NCI-H82 treated with DMSO at 0.1 percent for 48 hours (cell line): ENCODE results near the gene HRG.
"Not testable (repeated sequence)": the region's sequence is repeated elsewhere in the genome, so short reads cannot be mapped to it uniquely, and the experiment has no call there.

Source experiments
- DNase-seq: peaks from one replicate; lab custom pipeline; 2025; ENCODE audit not compliant: unreplicated experiment; lab: John Stamatoyannopoulos, UW

Gene HRG

GRCh38 chr3:186678604-186679003, 12.8 kb downstream of the HRG start:
- no peak for DNase-seq

DNA sequence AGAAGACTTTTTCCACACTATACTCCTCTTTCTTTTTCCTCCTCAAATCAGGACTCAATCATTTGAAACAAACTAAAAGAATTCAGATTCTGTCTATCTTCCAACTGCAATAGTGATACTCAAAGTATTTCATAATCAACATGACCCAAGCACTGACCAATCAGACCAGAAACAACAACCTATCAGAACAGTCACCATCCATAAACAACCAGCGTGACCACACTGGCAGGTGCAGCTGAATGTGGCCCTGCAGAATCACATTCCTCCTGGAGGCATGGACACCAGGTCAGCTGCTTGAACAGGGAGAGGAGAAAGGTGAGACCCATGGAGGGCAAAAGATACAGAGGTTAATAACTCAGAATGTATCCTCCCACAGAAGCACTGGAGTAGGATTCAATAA, 13.3 kb downstream of the HRG start:
- DNase-seq = no peak

DNA sequence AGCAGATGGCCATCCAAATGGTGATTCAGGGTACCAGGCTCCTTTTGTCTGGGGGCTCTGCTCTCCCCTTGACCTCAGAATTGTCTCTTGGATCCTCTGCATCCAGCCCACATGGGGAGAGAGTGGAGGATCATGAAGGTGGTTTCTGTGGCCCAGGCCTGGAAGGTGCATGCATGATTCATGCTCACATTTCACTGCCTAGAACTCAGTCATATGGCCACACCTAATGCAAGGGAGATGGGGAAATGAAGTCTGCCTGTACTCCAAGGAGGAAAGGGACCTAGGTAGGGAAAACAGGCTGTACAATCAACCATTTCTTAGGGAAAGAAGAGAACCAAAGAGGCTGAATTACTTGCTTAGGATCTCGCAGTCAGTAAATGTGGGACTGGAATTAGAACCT, 15.1 kb downstream of the HRG start:
- no peak for DNase-seq

DNA sequence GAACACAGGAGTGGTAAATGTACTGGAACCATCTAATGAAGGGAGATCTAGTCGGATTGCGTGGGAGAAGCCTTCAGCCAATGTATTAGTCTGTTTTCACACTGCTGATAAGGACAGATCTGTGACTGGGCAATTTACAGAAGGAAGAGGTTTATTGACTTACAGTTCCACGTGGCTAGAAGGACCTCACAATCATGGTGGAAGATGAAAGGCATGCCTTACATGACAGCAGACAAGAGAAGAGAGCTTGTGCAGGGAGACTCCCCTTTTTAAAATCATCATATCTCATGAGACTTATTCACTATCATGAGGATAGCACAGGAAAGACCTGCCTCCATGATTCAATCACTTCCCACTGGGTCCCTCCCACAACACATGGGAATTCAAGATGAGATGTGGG, 17.0 kb downstream of the HRG start:
- no peak for DNase-seq

GRCh38 chr3:186683979-186684378, 18.2 kb downstream of the HRG start:
- DNase-seq = no peak

- DNase-seq = not testable (repeated sequence)
Measured at GRCh38 chr3:186686475-186686874, 20.7 kb downstream of the HRG start.

- no peak for DNase-seq
Measured at GRCh38 chr3:186687120-186687651, 21.4 kb downstream of the HRG start.

DNA sequence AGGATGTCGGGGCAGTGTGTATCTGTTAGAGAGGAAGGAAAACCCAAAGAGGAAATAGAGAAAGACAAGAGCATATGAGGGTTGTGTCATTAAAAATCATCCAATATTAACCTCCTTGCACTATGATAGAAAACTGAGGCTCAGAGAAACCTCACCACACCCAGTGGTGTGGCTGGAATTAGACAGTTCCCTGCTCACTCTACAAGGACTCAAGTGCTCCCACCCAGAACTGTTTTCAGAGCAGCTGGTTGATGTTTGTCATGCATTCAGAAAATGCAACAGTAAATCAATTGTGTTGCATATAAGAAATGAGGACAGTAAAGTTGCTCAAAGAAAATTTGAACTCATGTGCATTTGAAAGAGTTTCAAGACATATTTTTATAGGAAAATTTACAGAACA, 24.5 kb downstream of the HRG start:
- not testable (repeated sequence) for DNase-seq

- DNase-seq = no peak
Measured at GRCh38 chr3:186691676-186692075, 25.9 kb downstream of the HRG start.

- DNase-seq = no peak
Measured at GRCh38 chr3:186693843-186694242, 28.0 kb downstream of the HRG start.

GRCh38 chr3:186694288-186695032, 28.6 kb downstream of the HRG start:
- DNase-seq = no peak

GRCh38 chr3:186696522-186696921, 30.7 kb downstream of the HRG start:
- no peak for DNase-seq

DNA sequence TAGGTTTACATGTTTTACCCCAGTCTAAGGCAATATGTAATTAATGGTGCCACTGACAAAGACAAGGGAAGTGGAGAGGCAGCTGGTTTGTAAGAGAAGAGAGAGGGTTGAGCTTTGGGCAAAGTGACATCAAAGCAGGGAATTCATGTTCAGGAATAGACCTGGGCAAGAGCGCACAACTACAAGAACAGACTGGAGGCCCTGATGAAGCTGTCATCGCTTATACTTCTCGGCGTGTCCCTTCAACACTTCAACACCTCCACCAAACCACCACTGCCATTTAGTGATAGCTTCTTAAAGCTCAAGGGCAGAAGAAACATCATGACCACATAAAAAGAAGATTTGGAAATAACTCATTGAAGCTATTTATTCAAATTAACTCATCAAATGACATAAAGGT, 31.7 kb downstream of the HRG start:
- DNase-seq = no peak

GRCh38 chr3:186700267-186700666, 34.5 kb downstream of the HRG start:
- no peak for DNase-seq

- not testable (repeated sequence) for DNase-seq
Measured at GRCh38 chr3:186702451-186702850, 36.6 kb downstream of the HRG start.

DNA sequence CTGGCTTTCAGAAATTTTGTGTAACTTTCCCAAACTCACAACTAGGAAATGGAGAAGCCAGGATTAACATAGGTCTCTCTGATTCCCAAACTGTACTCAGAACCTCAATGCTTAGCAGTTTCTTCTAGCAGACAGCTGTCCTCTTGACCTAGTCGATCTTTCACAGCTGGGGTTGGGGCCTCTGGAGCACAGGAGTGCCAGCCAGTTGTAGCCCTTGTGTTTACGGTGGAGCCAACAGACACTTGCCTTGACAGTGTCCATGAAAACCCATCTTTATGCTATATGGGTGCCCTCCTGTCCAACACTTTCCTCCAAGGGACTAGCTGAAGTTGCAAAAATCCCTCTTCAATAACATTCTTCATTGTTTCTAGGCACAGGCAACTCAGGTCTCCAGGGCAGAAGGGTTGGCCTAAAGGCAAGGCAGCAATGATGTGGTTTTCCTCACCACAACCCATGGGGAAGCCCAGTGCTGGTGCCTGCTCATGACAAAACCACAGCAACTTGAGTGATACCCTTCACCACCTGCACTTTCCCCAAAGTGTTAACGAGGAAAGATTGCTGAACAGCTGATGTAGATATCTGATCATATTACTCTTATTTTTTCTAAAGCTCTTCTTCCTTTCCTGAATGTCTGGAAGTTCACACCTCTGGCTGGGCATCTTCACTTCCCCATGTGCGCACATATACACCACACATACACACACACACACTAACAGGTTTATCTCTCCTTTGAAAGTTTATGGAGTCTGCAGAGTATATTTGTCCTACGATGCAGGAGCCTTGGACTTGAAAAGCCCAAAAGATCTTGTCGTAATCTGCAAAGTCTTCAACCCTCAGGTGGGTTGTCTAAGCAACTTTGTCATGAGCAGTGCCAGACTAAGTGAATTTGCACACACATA, 40.3 kb downstream of the HRG start:
- no peak for DNase-seq

DNA sequence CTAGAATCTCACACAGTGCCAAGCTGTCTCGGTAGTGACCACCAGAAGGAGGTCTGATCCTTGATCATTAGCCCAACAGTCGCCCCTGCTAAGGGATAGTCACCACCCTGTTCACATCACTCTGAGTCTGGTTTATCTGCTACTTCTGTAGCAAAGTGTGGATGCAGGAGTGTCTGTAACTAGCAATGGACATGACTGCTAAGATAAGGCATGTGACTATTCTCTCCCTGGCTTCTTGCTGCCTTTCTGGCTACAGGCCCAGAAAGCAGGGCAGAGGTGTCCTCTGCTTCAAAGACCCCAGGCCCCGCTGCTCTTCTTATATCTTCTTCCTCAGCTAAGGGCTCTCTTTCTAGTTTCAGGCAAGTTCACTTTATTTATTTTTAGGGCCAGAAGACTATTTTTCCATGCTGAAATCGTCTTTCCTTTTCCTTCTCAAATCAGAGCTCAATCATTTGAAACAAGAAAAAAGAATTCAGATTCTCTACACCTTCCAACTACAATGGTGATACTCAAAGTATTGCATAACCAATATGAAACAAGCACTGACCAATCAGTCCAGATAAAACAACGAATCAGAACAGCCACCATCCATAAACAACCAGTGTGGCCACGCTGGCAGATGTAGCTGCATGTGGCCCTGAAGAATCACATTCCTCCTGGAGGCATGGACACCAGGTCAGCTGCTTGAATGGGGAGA, 43.3 kb downstream of the HRG start:
- no peak for DNase-seq

- DNase-seq = not testable (repeated sequence)
Measured at GRCh38 chr3:186710694-186711093, 44.9 kb downstream of the HRG start.

GRCh38 chr3:186713499-186713898, 47.7 kb downstream of the HRG start:
- no peak for DNase-seq

DNA sequence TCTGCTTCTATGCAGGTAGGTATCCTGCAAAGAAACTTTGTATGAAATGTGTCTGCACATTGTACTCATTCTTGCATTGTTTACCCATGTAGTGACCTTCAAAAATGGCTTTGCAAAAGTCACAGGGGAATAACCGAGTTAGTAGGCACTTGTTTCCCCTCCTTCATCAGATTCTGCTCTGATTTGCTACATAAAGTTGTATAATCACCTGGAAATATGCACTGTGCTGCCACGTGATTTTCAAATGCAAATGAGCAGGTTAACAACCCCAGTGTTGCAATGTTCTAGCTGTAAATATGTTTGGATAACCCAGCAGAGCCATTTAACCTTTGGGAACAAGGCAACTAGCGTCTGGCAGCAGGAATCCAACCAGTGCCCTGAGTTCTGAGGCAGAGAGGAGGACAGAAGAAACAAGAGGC, 51.2 kb downstream of the HRG start, which contains the start of gene KNG1:
Gene KNG1, plus strand, starts transcription at position 321 of the 419 bp plus-strand sequence. CDS start 184 bp downstream, outside the sequence.
- DNase-seq = no peak
